AG04450 (cell line): ENCODE data around the gene SRRM3. TPM values are rescaled to one million over a fixed set of nuclear protein-coding genes. Genes with fewer than 3 reads are reported as not detected.

Source experiments
- CTCF ChIA-PET: fragments of 300-600, 350-600 bp; formaldehyde crosslinking; extraction: SDS; loops from one replicate; lab custom pipeline; 2022; ENCODE audit warnings: antibody characterized with exemption, inconsistent platforms; lab: Charles Lee
- POLR2A ChIA-PET: fragments of 350-600 bp; formaldehyde crosslinking; extraction: SDS; loops from one replicate; lab custom pipeline; 2021; ENCODE audit warnings: antibody characterized with exemption, inconsistent platforms; lab: Yijun Ruan, JAX
- DNase-seq: peaks from one replicate; pipeline ENCODE4 v3.0.0-alpha.2; 2011; ENCODE audit warnings: low read depth, low spot score
- H3K27ac ChIP-seq: one replicate; pipeline ENCODE4 v1.5.1; 2012; ENCODE audit warnings: low read depth, low read length, control low read depth
- H3K27me3 ChIP-seq: one replicate; pipeline ENCODE4 v1.6.0; 2012; ENCODE audit warnings: low read length; ENCODE audit not compliant: control insufficient read depth, insufficient read depth
- H3K4me3 ChIP-seq: 2 replicates; pipeline ENCODE4 v1.5.1; 2011; ENCODE audit warnings: mild to moderate bottlenecking, low read depth, low read length, control low read depth
- H3K9me3 ChIP-seq: 2 replicates; pipeline ENCODE4 v1.5.1; 2012; ENCODE audit warnings: low read length; ENCODE audit not compliant: control insufficient read depth, insufficient read depth
- CTCF ChIP-seq: IDR thresholded peaks from 2 replicates; pipeline ENCODE4 v1.5.1; 2011; ENCODE audit warnings: low read depth, low read length, control low read depth, inconsistent platforms
- polyA plus RNA-seq: library from polyadenylated mRNA; depleted of rRNA; stranded (reverse); fragments of >200 nt; gene quantifications from 2 replicates; pipeline ENCODE4 v1.2.3, GENCODE V29; 2011

The SRRM3 gene
- polyA plus RNA-seq, 1 experiment = 1.5 TPM

GRCh38 chr7:76179686-76180085 lies 22.0 kb upstream of the SRRM3 start:
- Histone ChIP-seq H3K4me3 (no peak overlapping the region), H3K27ac (no peak overlapping the region), H3K27me3 (no peaks in the 10 kb centered on the region), H3K9me3 (no peaks in the 10 kb centered on the region)
- no peak for DNase-seq
- POLR2A ChIA-PET = no interaction called here
- no peak for TF ChIP-seq CTCF
- CTCF ChIA-PET = interaction anchor here (3.9 kb wide), 1 partner anchor 136 kb away, joined by 80 read pairs; no protein-coding TSS in a partner anchor

- no peak for TF ChIP-seq CTCF
- POLR2A ChIA-PET = no interaction called here
- CTCF ChIA-PET = interaction anchor here (0.6 kb wide), 2 partner anchors 132 to 342 kb away, joined by 3 to 5 read pairs; no protein-coding TSS in a partner anchor
- H3K9me3 ChIP-seq = no peaks in the 10 kb centered on the region
- no peak overlapping the region for H3K4me3 ChIP-seq
- H3K27ac ChIP-seq = no peak overlapping the region
- peaks cover 4% of the 10 kb centered on the region for H3K27me3 ChIP-seq
- no peak for DNase-seq
Measured at GRCh38 chr7:76182225-76182960, 19.3 kb upstream of the SRRM3 start.

- CTCF ChIA-PET = no interaction called here
Measured at GRCh38 chr7:76185187-76185896, 16.4 kb upstream of the SRRM3 start.

GRCh38 chr7:76187272-76187671 lies 14.4 kb upstream of the SRRM3 start:
- POLR2A ChIA-PET = no interaction called here
- CTCF ChIA-PET = interaction anchor here (0.9 kb wide), 1 partner anchor 10 kb away, joined by 6 read pairs; no protein-coding TSS in a partner anchor
- H3K4me3 ChIP-seq = no peak overlapping the region
- peaks cover 4% of the 10 kb centered on the region for H3K27me3 ChIP-seq
- no peak for TF ChIP-seq CTCF
- no peak overlapping the region for H3K27ac ChIP-seq
- peaks cover 6% of the 10 kb centered on the region for H3K9me3 ChIP-seq
- no peak for DNase-seq

More at GRCh38 chr7:76185187-76185896, 16.4 kb upstream of the SRRM3 start:
- POLR2A ChIA-PET = no interaction called here
- no peak for DNase-seq
- Histone ChIP-seq H3K27ac (no peak overlapping the region), H3K4me3 (no peak overlapping the region), H3K27me3 (peaks cover 4% of the 10 kb centered on the region), H3K9me3 (no peaks in the 10 kb centered on the region)
- TF ChIP-seq CTCF = no peak

GRCh38 chr7:76189276-76189675 lies 12.4 kb upstream of the SRRM3 start:
- peaks cover 9% of the 10 kb centered on the region for H3K27me3 ChIP-seq
- ChIA-PET CTCF (no interaction called here), POLR2A (no interaction called here)
- DNase-seq = no peak
- no peak overlapping the region for H3K27ac ChIP-seq
- peaks cover 6% of the 10 kb centered on the region for H3K9me3 ChIP-seq
- TF ChIP-seq CTCF = no peak
- no peak overlapping the region for H3K4me3 ChIP-seq
